ENCODE results near the gene VASH2. TPM values are rescaled to one million over a fixed set of nuclear protein-coding genes. Genes with fewer than 3 reads are reported as not detected.

The VASH2 gene
- total RNA-seq, 1 experiment from 2014 or later, result 5.8 TPM

- no TSS peak for BruUV-seq (replicated peaks)
- CTCF ChIA-PET, result no interaction called here
- intact Hi-C loops (cut with micrococcal nuclease; ENCODE audit: unreplicated experiment), result no loop called here
- Mint-ChIP-seq H3K9me3 (ENCODE audit: low read depth, unreplicated experiment) (no peaks in the 10 kb centered on the region), H3K4me1 (ENCODE audit: low read depth, unreplicated experiment) (no peaks in the 10 kb centered on the region), H3K4me3 (ENCODE audit: low read depth, unreplicated experiment) (no peak overlapping the region), H3K27ac (ENCODE audit: unreplicated experiment) (no peak overlapping the region), H3K27me3 (ENCODE audit: unreplicated experiment) (no peaks in the 10 kb centered on the region), H3K36me3 (ENCODE audit: insufficient read depth, unreplicated experiment) (no peaks in the 10 kb centered on the region)
- DNase-seq, result no peak
- no peak for TF ChIP-seq CTCF (IDR thresholded peaks at IDR 0.05; ENCODE audit: unreplicated experiment)
Observed at GRCh38 chr1:212980123-212980785, 29.9 kb downstream of the VASH2 start.

GRCh38 chr1:212981025-212981495, 30.7 kb downstream of the VASH2 start:
- H3K4me3 Mint-ChIP-seq (ENCODE audit: low read depth, unreplicated experiment), result no peak overlapping the region
- BruUV-seq (replicated peaks), result no TSS peak
- CTCF ChIA-PET, result no interaction called here
- no peaks in the 10 kb centered on the region for H3K4me1 Mint-ChIP-seq (ENCODE audit: low read depth, unreplicated experiment)
- no peak overlapping the region for H3K27ac Mint-ChIP-seq (ENCODE audit: unreplicated experiment)
- TF ChIP-seq CTCF (IDR thresholded peaks at IDR 0.05; ENCODE audit: unreplicated experiment), result no peak
- no peaks in the 10 kb centered on the region for H3K36me3 Mint-ChIP-seq (ENCODE audit: insufficient read depth, unreplicated experiment)
- DNase-seq, result no peak
- intact Hi-C loops (cut with micrococcal nuclease; ENCODE audit: unreplicated experiment), result no loop called here
- no peaks in the 10 kb centered on the region for H3K27me3 Mint-ChIP-seq (ENCODE audit: unreplicated experiment)
- H3K9me3 Mint-ChIP-seq (ENCODE audit: low read depth, unreplicated experiment), result no peaks in the 10 kb centered on the region

GRCh38 chr1:212981571-212982328, 31.4 kb downstream of the VASH2 start:
- H3K27ac Mint-ChIP-seq (ENCODE audit: unreplicated experiment), result no peak overlapping the region
- CTCF ChIA-PET, result no interaction called here
- no peak for DNase-seq
- no peaks in the 10 kb centered on the region for H3K9me3 Mint-ChIP-seq (ENCODE audit: low read depth, unreplicated experiment)
- no TSS peak for BruUV-seq (replicated peaks)
- H3K27me3 Mint-ChIP-seq (ENCODE audit: unreplicated experiment), result no peaks in the 10 kb centered on the region
- no peak overlapping the region for H3K4me3 Mint-ChIP-seq (ENCODE audit: low read depth, unreplicated experiment)
- intact Hi-C loops (cut with micrococcal nuclease; ENCODE audit: unreplicated experiment), result no loop called here
- no peaks in the 10 kb centered on the region for H3K4me1 Mint-ChIP-seq (ENCODE audit: low read depth, unreplicated experiment)
- no peak for TF ChIP-seq CTCF (IDR thresholded peaks at IDR 0.05; ENCODE audit: unreplicated experiment)
- no peaks in the 10 kb centered on the region for H3K36me3 Mint-ChIP-seq (ENCODE audit: insufficient read depth, unreplicated experiment)

- H3K36me3 Mint-ChIP-seq (ENCODE audit: insufficient read depth, unreplicated experiment), result no peaks in the 10 kb centered on the region
- TF ChIP-seq CTCF (IDR thresholded peaks at IDR 0.05; ENCODE audit: unreplicated experiment), result no peak
- H3K27ac Mint-ChIP-seq (ENCODE audit: unreplicated experiment), result no peak overlapping the region
- CTCF ChIA-PET, result no interaction called here
- DNase-seq, result no peak
- no peaks in the 10 kb centered on the region for H3K4me1 Mint-ChIP-seq (ENCODE audit: low read depth, unreplicated experiment)
- BruUV-seq (replicated peaks), result no TSS peak
- intact Hi-C loops (cut with micrococcal nuclease; ENCODE audit: unreplicated experiment), result no loop called here
- H3K27me3 Mint-ChIP-seq (ENCODE audit: unreplicated experiment), result no peaks in the 10 kb centered on the region
- H3K4me3 Mint-ChIP-seq (ENCODE audit: low read depth, unreplicated experiment), result no peak overlapping the region
- H3K9me3 Mint-ChIP-seq (ENCODE audit: low read depth, unreplicated experiment), result no peaks in the 10 kb centered on the region
Observed at GRCh38 chr1:212982430-212983152, 32.2 kb downstream of the VASH2 start.

Measured in Calu3 (cell line).